AG04450 (cell line): ENCODE results near the gene DMAC1. TPM values are rescaled to one million over a fixed set of nuclear protein-coding genes. Genes with fewer than 3 reads are reported as not detected.

ENCODE experiments used
- CTCF ChIA-PET: fragments of 300-600, 350-600 bp; formaldehyde crosslinking; extraction: SDS; loops from one replicate; lab custom pipeline; 2022; ENCODE audit warnings: antibody characterized with exemption, inconsistent platforms; lab: Charles Lee
- POLR2A ChIA-PET: fragments of 350-600 bp; formaldehyde crosslinking; extraction: SDS; loops from one replicate; lab custom pipeline; 2021; ENCODE audit warnings: antibody characterized with exemption, inconsistent platforms; lab: Yijun Ruan, JAX
- DNase-seq: peaks from one replicate; pipeline ENCODE4 v3.0.0-alpha.2; 2011; ENCODE audit warnings: low read depth, low spot score
- H3K27ac ChIP-seq: one replicate; pipeline ENCODE4 v1.5.1; 2012; ENCODE audit warnings: low read depth, low read length, control low read depth
- H3K27me3 ChIP-seq: one replicate; pipeline ENCODE4 v1.6.0; 2012; ENCODE audit warnings: low read length; ENCODE audit not compliant: control insufficient read depth, insufficient read depth
- H3K4me3 ChIP-seq: 2 replicates; pipeline ENCODE4 v1.5.1; 2011; ENCODE audit warnings: mild to moderate bottlenecking, low read depth, low read length, control low read depth
- H3K9me3 ChIP-seq: 2 replicates; pipeline ENCODE4 v1.5.1; 2012; ENCODE audit warnings: low read length; ENCODE audit not compliant: control insufficient read depth, insufficient read depth
- CTCF ChIP-seq: IDR thresholded peaks from 2 replicates; pipeline ENCODE4 v1.5.1; 2011; ENCODE audit warnings: low read depth, low read length, control low read depth, inconsistent platforms
- polyA plus RNA-seq: library from polyadenylated mRNA; depleted of rRNA; stranded (reverse); fragments of >200 nt; gene quantifications from 2 replicates; pipeline ENCODE4 v1.2.3, GENCODE V29; 2011

The DMAC1 gene
- polyA plus RNA-seq, 1 experiment: 34.7 TPM

GRCh38 chr9:7788772-7789171 lies 10.8 kb downstream of the DMAC1 start:
- H3K27me3 ChIP-seq: no peaks in the 10 kb centered on the region
- DNase-seq: no peak
- H3K9me3 ChIP-seq: no peaks in the 10 kb centered on the region
- TF ChIP-seq CTCF: no peak
- no peak overlapping the region for H3K27ac ChIP-seq
- ChIA-PET POLR2A (no interaction called here), CTCF (no interaction called here)
- H3K4me3 ChIP-seq: no peak overlapping the region

- no peak for DNase-seq
These were observed 13.8 kb downstream of the DMAC1 start for GRCh38 chr9:7785813-7786212.

GRCh38 chr9:7784472-7784871 lies 15.1 kb downstream of the DMAC1 start:
- Histone ChIP-seq H3K27ac (no peak overlapping the region), H3K9me3 (no peaks in the 10 kb centered on the region), H3K4me3 (no peak overlapping the region), H3K27me3 (no peaks in the 10 kb centered on the region)
- DNase-seq: no peak
- TF ChIP-seq CTCF: no peak
- ChIA-PET CTCF (no interaction called here), POLR2A (no interaction called here)

More at GRCh38 chr9:7785813-7786212, 13.8 kb downstream of the DMAC1 start:
- no peak overlapping the region for H3K27ac ChIP-seq
- TF ChIP-seq CTCF: no peak
- no peaks in the 10 kb centered on the region for H3K9me3 ChIP-seq
- no peak overlapping the region for H3K4me3 ChIP-seq
- H3K27me3 ChIP-seq: no peaks in the 10 kb centered on the region
- ChIA-PET POLR2A (no interaction called here), CTCF (no interaction called here)

GRCh38 chr9:7783635-7784063 lies 15.9 kb downstream of the DMAC1 start:
- H3K27me3 ChIP-seq: no peaks in the 10 kb centered on the region
- ChIA-PET POLR2A (no interaction called here), CTCF (no interaction called here)
- no peaks in the 10 kb centered on the region for H3K9me3 ChIP-seq
- no peak overlapping the region for H3K4me3 ChIP-seq
- no peak for TF ChIP-seq CTCF
- DNase-seq: no peak
- no peak overlapping the region for H3K27ac ChIP-seq

- Histone ChIP-seq H3K27me3 (no peaks in the 10 kb centered on the region), H3K9me3 (no peaks in the 10 kb centered on the region), H3K4me3 (no peak overlapping the region), H3K27ac (no peak overlapping the region)
- no peak for DNase-seq
- CTCF ChIA-PET: no interaction called here
- no peak for TF ChIP-seq CTCF
- POLR2A ChIA-PET: no interaction called here
These were observed 17.0 kb downstream of the DMAC1 start for GRCh38 chr9:7782400-7783120.
